Stimulated activated CD4-positive, alpha-beta T cell treated with anti-CD3 and anti-CD28 coated beads, Interleukin-4, amount 100 ng/mL, for 4 hours (primary cell): ENCODE measurements around the gene IFNL2.

ENCODE experiments used
- DNase-seq, 2 experiments: peaks; one replicate each; pipeline ENCODE4 v3.0.0-alpha.2; 2020

IFNL2 gene

DNA sequence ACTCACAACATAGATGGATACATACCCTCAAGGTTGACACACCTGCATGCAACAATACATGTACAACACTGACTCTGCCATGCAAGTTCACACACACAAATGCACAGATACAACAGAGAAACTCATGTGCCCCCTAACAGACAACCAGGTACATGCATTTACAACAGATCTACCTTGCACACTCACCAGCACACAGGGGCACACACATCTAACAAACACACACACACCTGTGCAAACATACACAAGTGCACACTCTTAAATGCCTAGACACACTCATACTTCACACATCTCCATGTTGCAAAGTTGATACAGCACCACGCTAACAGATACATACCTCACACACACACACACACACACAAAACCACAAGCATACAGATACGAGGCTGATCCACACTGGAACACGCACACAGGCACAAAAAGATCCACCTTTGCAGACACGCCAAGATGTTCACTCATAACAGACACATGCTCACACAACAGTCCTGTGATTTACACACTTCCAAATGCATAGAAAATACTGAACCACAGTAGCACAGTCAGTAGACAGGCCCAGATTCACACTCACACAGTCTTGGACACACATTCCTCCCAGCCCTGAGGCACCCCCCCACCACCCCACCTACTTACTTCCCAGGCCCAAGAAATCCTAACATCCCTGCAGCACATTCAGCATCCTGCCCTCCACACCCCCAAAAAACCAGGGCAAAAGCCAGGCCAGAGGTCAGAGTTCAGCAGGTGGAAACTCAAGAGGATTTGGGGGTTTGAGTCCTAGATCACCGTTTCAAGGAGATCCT is 51.1 kb downstream of the IFNL2 start:
- DNase-seq = no peak
